Stimulated activated CD4-positive, alpha-beta T cell treated with anti-CD3 and anti-CD28 coated beads, Interleukin-12 subunit alpha, Interleukin-12 subunit beta, amount 100 ng/mL, for 48 hours (primary cell): ENCODE measurements around the gene SOD2.
"Not testable (repeated sequence)": the region's sequence is repeated elsewhere in the genome, so short reads cannot be mapped to it uniquely, and the experiment has no call there.

Source experiments
- DNase-seq, 3 donors: peaks; one replicate each; pipeline ENCODE4 v3.0.0-alpha.2; 2020; ENCODE audit warnings: low read depth in 2 of 3, low spot score in 1 of 3

The SOD2 gene

DNA sequence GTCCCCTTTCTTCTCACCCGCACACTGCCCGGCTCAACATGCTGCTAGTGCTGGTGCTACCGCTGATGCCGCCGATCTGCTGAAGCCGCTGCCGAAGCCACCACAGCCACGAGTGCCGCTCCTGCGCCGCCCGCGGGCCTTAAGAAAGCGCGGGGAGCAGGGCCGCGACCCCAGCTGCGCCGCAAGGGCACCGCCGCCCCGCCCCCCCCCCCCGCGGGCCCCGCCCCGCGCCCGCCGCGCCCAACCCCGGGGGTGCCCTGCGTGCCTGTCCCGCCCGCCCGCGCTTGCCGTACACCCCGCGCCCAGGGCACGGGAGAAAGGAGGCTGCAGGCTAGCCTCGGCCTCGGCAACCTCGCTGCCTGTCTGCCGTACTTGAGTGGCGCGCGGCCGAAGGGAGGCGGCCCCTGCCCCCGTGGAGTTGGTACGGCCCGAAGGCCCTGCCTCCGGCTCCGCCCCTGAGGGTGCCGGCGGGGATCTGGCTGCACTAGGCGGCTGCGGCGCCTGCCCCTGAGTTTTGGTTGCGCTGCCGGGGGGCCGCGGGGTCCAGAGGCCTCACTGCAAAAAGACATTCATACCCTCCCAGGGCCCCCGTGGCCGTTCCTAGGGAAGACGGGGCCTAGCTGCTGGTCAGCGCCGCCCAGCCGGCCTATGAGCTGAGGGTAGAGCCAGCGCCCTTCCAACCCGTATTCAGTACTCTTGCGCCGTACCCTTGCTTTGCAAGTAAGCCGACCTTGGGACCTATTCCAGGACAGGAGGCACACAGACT, at the start of gene SOD2:
Gene SOD2 (minus strand): TSS at position 114 of the 766 bp plus-strand sequence. CDS start 74 bp downstream, at position 40.
- peak; percentile 66 to 80 (median 71) for DNase-seq

DNA sequence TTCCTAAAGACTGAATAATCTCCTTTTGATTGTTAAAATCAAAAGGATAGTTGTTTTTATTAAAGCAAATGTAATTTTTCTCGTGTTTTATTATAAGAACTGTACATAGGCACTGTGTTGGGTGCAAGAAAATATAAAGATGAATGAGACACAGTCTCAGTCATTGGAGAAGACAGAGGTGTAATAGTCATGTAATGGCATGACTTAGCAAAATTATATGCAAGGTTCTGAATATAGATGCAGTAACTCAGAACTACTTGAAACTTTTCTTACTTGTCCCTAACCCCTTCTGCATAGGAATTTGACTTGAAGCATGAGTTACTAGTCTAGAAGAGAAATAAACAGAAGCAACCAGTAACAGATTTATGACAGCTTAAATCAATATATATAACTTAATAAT, 49.1 kb upstream of the SOD2 start:
- DNase-seq = no peak

DNA sequence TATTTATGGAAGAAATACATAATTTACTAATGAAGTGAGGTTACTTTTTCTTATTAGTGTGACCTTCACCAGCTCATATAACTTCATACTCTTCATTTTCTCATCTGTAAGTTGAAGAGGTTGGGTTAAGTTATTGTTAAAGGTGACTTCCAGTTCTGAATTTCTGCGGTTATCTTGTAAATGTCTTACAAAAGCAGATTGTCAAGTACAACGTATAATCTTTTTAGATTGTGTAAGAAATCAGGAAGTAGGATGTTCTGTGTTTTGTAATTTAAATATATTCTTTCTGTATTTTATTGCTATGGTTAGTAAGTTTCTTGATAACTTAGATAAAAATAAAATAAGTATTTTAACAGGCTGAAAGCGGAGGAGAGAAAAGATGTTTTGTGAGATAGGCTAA, 46.3 kb upstream of the SOD2 start:
- no peak for DNase-seq

DNA sequence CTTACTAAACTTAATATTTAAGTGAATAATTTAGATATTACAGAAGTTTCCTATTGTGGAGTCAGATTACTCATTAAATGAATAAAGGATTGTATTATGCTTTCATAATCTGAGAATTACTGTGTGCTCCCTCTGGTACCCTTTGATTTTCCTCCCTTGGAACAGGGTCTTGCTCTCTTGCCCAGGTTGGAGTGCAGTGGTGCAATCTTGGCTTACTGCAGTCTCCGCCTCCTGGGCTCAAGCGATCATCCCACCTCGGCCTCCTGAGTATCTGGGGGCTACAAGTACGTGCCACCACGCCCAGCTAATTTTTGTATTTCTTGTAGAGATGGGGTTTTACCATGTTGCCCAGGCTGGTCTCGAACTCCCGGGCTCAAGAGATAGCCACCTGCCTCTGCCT, 43.9 kb upstream of the SOD2 start:
- no peak for DNase-seq

DNA sequence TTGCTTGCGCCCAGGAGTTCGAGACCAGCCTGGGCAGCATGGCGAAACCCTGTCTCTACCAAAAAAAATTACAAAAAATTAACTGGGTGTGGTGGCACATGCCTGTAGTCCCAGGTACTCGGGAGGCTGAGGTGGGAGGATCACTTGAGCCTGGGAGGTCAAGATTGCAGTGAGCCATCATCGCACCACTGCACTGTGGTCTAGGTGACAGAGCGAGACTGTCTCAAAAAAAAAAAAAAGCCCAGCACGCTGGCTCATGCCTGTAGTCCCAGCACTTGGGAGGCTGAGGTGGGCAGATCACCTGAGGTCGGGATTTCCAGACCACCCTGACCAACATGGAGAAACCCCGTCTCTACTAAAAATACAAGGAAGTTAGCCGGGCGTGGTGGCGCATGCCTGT, 40.4 kb upstream of the SOD2 start:
- DNase-seq = not testable (repeated sequence)

DNA sequence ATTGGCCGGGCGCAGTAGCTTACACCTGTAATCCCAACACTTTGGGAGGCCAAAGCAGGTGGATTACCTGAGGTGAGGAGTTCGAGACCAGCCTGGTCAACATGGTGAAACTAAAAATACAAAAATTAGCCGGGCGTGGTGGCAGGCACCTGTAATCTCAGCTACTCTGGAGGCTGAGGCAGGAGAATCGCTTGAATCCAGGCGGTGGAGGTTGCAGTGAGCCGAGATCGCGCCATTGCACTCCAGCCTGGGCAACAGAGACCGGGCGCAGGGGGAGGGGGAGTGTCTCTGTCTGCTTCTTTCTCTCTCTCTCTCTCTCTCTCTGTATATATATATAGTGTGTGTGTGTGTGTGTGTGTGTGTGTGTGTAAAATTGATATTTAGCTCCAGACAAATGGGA, 39.5 kb upstream of the SOD2 start:
- DNase-seq = not testable (repeated sequence)

DNA sequence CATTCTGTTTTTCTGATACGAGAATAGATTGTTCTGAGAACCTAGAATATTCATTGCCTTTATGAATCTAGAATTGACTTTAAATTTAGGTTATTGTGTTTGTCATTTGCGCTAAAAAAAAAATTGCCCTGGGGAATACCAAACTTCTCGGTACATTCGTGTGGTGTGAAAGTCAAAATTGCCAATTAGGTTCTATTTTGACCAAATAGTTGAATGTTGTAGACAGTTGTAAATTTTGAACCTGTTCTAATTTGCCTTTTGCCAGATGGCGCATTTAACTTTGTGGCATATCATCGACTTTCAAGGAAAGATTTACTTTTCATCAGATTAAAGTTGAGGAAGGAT, 37.3 kb upstream of the SOD2 start:
- DNase-seq = no peak

DNA sequence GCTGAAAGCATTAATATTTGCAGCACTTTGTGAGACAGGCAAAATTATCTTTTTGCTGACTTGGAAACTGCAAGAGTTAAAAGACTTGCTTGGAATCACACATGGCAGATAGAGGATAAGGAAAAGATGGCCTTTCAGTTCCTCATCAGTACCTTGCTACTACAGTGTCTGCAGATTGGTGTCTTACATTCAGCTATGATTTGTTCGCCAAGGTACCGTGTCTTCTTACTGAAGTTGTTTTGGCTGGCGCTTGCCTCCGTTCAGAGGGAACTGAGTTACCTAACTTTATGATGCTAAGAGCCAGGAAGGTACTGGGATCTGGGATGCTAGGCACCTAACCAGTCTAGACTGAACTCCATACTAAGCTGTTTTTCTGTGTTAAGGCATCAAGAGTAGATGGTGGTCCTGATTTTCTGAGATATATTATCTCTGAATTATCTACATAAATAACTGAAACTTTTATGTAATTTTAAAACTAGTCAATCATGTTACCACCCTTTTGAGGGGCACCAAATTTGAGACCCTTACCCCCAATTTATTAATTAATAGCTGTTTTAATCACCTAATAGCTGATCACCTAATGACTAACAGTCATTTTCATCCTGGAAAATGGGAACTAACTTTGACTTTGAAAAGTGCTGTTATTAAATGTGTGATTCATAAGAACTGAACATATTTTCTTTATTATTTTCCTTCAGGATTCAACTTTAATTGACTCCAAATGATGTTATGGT, 36.7 kb upstream of the SOD2 start:
- no peak for DNase-seq

DNA sequence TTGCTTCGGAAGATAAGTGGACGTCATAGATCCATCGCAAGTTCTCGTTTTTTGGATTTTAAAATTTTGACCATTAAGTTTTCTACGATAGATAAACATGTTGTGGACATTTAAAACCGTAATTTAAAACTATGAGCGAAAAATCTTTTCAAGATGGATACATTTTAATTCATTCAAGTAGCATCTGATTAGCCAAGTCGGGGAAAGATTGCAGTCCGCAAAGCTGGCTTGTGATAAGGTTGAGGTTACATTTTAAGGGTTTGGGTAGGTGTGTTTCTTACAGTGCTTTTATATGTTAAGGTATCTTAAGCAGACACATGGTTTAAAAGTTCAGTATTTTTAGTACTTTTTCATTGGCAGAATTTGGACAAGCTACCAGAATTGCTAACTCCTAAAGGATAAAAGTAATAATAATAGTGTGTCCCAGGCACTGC, 35.5 kb upstream of the SOD2 start:
- no peak for DNase-seq

DNA sequence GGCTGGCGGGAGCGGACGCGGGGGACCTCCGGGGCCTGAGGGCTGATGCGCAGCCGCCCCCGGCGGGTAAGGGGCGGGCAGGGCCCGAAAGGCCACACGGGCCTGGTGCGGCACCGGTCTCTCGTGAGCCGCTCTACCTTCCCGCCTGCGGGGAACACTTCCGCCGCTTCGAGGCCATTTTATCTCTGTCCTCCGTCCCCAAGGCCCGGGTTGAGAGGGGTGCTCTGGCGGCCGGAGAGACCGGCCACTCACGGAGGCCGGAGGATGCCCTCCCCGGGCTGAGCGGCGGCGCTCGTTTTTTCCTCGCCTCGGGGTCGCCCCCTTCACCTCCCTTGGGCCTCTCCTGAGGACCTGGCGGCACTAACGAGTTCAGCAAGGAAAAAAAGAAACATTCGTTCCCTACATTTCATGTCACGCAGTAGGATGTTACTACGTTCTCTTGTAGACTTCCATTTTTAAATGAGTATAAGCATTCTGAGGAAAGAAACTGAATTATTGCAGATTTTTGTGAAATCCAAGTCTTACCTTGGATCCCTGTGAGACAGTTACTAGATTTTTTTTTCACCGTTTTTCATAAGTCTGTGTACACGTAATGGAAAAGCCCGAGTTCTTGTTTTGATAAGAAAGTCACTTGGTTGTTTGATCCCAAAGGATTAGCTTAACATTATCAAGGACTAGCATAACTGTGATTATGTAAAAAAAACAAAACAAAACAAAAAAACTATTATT, 34.8 kb upstream of the SOD2 start:
- DNase-seq = peak in 1 of 3 donors; percentile 16

DNA sequence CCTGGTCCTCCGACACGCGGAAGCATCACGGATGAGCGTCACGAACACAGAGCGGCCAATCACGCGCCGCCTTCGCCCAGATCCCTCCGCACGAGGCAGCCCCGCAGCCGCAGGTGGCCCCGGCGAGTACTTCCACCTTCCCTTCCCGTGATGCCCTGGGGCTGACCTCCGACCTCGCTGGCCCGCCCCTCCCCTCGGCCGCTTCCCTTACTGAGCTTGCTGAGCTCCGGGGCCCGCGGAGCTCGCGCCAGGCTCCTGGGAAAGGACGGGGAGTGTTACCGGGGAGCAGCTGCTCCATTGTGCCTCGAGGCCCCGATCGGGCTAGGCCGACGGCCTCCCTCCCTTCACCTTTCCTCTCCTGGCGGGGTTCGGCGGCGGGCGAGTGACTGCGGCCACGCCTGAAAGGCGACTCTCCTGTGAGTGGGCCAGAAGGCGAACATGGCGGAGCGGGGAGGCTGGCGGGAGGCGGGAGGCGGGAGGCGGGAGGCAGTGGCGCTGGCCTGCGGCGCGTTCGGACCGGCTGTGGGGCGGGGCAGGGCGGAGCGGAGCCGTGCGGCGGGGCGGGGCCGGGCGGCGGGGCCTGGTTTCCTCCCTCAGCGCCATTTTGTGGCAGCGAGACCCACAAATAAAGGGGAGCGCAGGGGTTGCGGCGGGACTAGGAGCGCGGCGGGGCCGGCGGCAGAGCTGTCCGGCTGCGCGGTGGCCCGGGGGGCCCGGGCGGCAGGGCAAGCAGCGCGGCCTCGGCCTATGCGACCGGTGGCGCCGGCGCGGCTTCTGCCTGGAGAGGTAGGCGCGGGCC, 34.1 kb upstream of the SOD2 start, which contains the start of gene WTAP:
Gene WTAP (plus strand): TSS at position 589 of the 799 bp plus-strand sequence. CDS start 8,760 bp downstream, outside the sequence.
- DNase-seq = peak; percentile 91 to 96 (median 96)

DNA sequence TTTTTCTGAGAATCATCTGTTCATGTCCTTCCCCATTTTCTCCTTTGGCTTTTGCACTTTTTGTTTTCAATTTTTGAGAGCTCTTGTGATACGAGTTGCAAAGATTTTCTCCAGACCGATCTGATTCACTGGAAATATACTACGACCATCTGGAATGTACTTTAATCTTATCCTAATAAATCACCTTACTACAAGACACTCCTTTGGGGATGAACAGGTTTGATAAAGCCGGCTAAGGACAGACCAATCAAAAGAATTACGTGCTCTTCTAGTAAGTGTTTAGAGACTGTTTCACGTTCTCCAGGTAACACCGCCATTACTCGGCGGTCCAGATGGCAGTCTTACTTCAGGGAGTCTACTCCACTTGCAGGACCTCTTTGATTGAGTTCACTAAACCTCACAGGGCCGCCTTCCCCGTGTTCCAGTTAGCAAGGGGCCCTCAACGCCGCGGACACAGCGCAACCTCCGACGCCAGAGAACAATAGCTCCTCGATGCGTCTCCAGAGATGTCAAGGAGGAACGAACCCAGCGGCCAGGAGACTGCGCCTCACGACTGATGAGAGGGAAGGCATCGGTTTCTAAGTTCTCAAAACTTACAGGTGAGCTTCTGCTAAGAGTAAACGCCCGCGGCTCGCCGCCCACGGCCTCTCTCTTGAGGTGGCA, 33.3 kb upstream of the SOD2 start:
- DNase-seq = no peak

DNA sequence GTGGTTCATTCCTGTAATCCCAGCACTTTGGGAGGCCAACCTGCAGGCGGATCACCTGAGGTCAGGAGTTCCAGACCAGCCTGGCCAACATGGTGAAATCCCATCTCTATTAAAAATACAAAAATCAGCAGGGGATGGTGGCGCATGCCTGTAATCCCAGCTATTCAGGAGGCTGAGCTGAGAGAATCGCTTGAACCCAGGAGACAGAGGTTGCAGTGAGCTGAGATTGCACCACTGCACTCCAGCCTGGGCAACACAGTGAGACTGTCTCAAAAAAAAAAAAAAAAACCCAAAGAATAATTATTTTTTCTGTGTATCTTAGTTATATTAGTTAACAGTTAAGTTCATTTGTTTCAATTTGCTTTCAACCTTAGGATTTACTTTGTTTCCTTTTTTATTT, 32.2 kb upstream of the SOD2 start:
- DNase-seq = not testable (repeated sequence)

DNA sequence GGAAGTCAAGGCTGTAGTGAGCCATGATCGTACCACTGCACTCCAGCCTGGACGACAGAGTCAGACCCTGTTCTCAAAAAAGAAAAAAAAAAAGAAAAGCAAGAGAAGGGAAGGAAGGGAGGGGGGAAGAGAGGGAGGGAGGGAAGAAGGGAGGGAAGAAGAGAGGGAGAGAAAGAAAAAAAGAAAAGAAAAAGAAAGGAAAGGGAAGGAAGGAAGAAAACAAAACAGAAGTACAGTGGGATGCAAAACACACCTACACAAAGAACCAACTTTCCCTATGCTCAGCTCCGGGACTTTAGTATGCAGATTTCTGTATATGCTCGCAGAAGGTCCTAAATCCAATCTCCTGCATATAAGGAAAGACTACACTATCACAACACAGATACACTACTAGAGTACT, 31.7 kb upstream of the SOD2 start:
- no peak for DNase-seq

DNA sequence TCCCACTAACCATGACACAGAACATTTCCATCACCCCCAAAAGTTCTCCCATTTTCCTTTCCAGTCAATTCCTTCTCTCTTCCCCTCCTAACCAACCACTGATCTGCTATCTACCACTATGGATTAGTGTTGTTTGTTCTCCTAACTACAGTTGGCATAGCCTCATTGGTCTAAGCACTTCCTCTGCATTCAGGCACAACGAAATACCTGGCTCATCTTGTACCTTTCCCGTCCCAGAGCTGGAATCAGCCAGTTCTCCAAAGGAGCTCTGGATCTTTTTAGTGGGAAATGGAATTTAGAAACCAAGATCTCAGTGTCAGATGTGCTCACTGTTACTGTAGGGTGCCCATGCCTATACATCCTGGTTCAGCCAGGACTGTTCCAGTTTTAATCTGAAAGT, 30.2 kb upstream of the SOD2 start:
- DNase-seq = no peak

DNA sequence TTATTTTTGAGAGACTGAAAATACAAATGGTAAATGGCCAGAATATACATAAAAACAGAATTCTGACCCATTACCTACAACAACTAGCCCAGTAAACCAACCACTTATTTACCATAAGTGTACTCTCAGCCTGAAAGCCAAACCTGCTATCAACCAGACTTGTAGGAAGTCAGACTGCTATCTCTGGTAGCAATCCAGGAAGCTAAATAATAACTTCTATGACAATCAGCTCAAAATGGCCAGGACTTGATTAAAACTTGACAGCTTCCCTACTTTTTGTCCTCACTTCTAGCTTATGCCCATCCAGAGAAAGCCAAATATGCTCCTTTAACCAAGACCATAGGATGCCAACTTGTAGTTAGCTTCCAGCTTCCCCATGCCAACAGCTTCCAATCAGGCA, 29.6 kb upstream of the SOD2 start:
- DNase-seq = no peak

DNA sequence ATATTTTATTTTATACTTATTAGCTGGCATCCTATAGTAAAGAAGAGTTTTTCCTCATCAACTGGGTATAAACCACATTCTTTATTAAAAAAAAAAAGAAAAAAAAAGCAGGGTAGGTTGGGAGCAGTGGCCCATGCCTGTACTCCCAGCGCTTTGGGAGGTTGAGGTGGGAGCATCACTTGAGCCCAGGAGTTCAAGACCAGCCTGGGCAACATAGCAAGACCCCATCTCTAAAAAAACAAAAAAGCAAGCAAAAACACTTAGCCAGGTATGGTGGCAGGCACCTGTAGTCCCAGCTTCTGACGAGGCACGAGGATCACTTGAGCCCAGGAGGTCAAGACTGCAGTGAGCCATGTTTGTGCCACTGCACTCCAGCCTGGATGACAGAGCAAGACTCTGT, 28.9 kb upstream of the SOD2 start:
- not testable (repeated sequence) for DNase-seq

DNA sequence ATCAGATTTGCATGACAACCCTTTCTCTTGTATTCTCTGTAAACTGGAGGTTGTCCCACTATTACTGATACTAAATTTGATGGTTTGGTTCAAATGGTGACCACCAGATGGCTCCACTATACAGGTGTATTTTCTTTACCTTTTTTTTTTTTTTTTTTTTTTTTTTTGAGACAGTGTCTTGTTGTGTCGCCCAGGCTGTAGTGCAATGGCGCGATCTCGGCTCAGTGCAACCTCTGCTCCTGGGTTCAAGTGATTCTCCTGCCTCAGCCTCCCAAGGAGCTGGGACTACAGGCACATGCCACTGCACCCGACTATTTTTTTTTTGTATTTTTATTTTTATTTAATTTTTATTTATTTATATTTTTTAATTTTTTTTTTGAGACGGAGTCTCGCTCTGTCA, 27.7 kb upstream of the SOD2 start:
- DNase-seq = no peak

DNA sequence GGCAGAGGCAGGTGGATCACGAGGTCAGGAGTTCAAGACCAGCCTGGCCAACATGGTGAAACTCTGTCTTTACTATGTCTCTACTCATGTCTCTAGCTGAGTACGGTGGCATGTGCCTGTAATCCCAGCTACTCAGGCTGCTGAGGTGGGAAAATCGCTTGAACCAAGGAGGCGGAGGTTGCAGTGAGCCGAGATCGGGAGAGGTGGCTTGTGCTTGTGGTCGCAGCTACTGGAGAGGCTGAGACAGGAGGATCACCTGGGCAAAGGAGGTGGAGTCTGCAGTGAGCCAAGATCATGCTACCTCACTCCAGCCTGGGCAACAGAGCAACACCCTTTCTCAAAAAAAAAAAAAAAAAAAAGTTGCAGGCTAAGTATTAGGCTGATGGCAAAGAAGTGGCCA, 26.2 kb upstream of the SOD2 start:
- no peak for DNase-seq

DNA sequence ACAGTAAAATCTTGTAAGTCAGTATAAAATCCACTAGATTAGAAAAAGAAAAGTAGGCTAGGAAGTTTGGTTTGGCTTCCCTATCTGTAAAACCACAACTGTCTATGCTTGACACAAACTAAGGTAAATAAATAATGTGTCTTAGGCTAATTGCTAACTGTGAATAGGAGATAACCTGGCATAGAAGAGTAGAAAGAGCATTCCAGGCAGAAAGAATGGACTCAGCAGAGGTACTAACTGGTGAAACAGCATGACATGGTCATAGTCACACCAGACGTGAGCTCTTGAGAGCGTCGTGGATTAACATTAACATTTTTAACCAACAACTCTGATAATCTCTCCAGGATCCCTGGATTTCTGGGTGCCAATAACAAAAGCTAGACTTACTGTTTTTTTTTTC, 25.6 kb upstream of the SOD2 start:
- DNase-seq = no peak
